K562 (cell line): Measurements from ENCODE around the gene SOWAHD. TPM values are rescaled to one million over a fixed set of nuclear protein-coding genes. Genes with fewer than 3 reads are reported as not detected.

ENCODE experiments used
- ATAC-seq: fragments of 200-7000 bp; cut with Tn5 transposase; 3 replicates; pipeline ENCODE4 v1.9.1; 2020; ENCODE audit warnings: moderate library complexity
- BruUV-seq: library from RNA; stranded (reverse); fragments of 400-500 nt; replicated peaks from 2 replicates; lab custom pipeline; 2021; lab: Mats Ljungman, UMichigan
- CTCF ChIA-PET: fragments of 300-600 bp; formaldehyde crosslinking; extraction: SDS; loops from one replicate; lab custom pipeline; 2021; ENCODE audit warnings: low intra/inter-chr PET ratio; lab: Yijun Ruan, JAX
- POLR2A ChIA-PET: fragments of 300-600, 350-650 bp; sonication (Branson Sonifier 250); formaldehyde crosslinking; extraction: SDS; loops from one replicate; lab custom pipeline; 2021; ENCODE audit warnings: antibody characterized with exemption, inconsistent platforms; lab: Yijun Ruan, JAX
- DNase-seq, 4 experiments: peaks; one replicate each; pipeline versions ENCODE4 v3.0.0 to v3.0.0-alpha.2; 2011 to 2018; ENCODE audit warnings: low spot score in 3 of 4, mixed read lengths in 3 of 4; ENCODE audit errors: extremely low read depth in 1 of 4
- FAIRE-seq: peaks from 2 replicates; lab custom pipeline; 2011; peaks lifted over from hg19 to GRCh38; lab: Jason Lieb, UNC
- H2AFZ ChIP-seq: 2 replicates; pipeline ENCODE4 v1.6.0; 2011; ENCODE audit warnings: low read depth, low read length, control low read depth, inconsistent platforms
- H3K27ac ChIP-seq: fragments of 200-600 bp; 3 replicates; pipeline ENCODE4 v1.8.0; 2011; ENCODE audit warnings: low read depth, mild to moderate bottlenecking, control low read depth, inconsistent platforms, low read length, moderate library complexity, mixed read lengths; ENCODE audit errors: extremely low read depth
- H3K27me3 ChIP-seq, 2 experiments: fragments of 300-600 bp in 1 of 2; 2 replicates in 1 of 2; 3 replicates in 1 of 2; pipeline versions ENCODE4 v1.6.0 to v1.8.0; 2011; ENCODE audit warnings: inconsistent platforms in 2 of 2, low read length in 2 of 2, mild to moderate bottlenecking in 1 of 2, mixed read lengths in 1 of 2, moderate library complexity in 1 of 2; ENCODE audit not compliant: control insufficient read depth in 2 of 2, insufficient read depth in 2 of 2
- H3K36me3 ChIP-seq: fragments of 300-600 bp; 3 replicates; pipeline ENCODE4 v1.8.0; 2011; ENCODE audit warnings: mild to moderate bottlenecking, low read length, inconsistent platforms; ENCODE audit not compliant: control insufficient read depth, insufficient read depth
- H3K4me1 ChIP-seq, 2 experiments: fragments of 200-600 bp in 1 of 2; replicated peaks in 1 of 2; 2 replicates in 1 of 2; 3 replicates in 1 of 2; pipeline versions ENCODE4 v1.5.1 to v1.8.0; 2011; ENCODE audit warnings: inconsistent platforms in 2 of 2, low read length in 2 of 2, mild to moderate bottlenecking in 1 of 2, mixed read lengths in 1 of 2, moderate library complexity in 1 of 2; ENCODE audit not compliant: control insufficient read depth in 2 of 2, insufficient read depth in 2 of 2
- H3K4me2 ChIP-seq: 2 replicates; pipeline ENCODE4 v1.6.1; 2011; ENCODE audit warnings: low read length, control low read depth, inconsistent platforms, mixed read lengths; ENCODE audit not compliant: insufficient read depth
- H3K4me3 ChIP-seq: fragments of 200-600 bp; sonication (generic), shearing (Covaris generic); 2 replicates; pipeline ENCODE4 v1.5.1; 2016; ENCODE audit warnings: control low read depth, inconsistent platforms
- H3K79me2 ChIP-seq: fragments of 200-600 bp; 3 replicates; pipeline ENCODE4 v1.8.0; 2011; ENCODE audit warnings: low read length, inconsistent platforms; ENCODE audit not compliant: control insufficient read depth, insufficient read depth
- H3K9ac ChIP-seq, 2 experiments: 2 replicates each; pipeline versions ENCODE4 v1.6.0 to v1.6.1; 2011; ENCODE audit warnings: low read depth in 2 of 2, low read length in 2 of 2, control low read depth in 1 of 2, inconsistent platforms in 1 of 2, mild to moderate bottlenecking in 1 of 2, mixed read lengths in 1 of 2; ENCODE audit not compliant: insufficient read depth in 1 of 2
- H3K9me1 ChIP-seq: one replicate; pipeline ENCODE4 v1.6.0; 2011; ENCODE audit warnings: inconsistent platforms, mild to moderate bottlenecking, low read length, moderate library complexity; ENCODE audit not compliant: control insufficient read depth, insufficient read depth
- H3K9me3 ChIP-seq: replicated peaks from 2 replicates; pipeline ENCODE4 v1.5.1; 2011; ENCODE audit warnings: low read depth, low read length, inconsistent platforms; ENCODE audit not compliant: control insufficient read depth, insufficient read depth
- H4K20me1 ChIP-seq: replicated peaks from 2 replicates; pipeline ENCODE4 v1.6.1; 2011; ENCODE audit warnings: low read length, inconsistent platforms, mixed read lengths; ENCODE audit not compliant: control insufficient read depth, insufficient read depth
- BCL6 ChIP-seq: fragments of 250-450 bp; sonication (Bioruptor Pico); IDR thresholded peaks from 2 replicates; pipeline ENCODE4 v1.4.0; 2020
- ESRRB ChIP-seq: fragments of 250-450 bp; sonication (Bioruptor Pico); IDR thresholded peaks from 2 replicates; pipeline ENCODE4 v1.5.0; 2020; ENCODE audit warnings: mild to moderate bottlenecking, moderate library complexity, borderline replicate concordance
- KLF6 ChIP-seq: fragments of 250-450 bp; sonication (Bioruptor Pico); IDR thresholded peaks from 2 replicates; pipeline ENCODE4 v1.4.0; 2020; ENCODE audit warnings: mild to moderate bottlenecking, moderate library complexity, borderline replicate concordance
- RBBP5 ChIP-seq: fragments of 200-600 bp; sonication (generic); IDR thresholded peaks from 2 replicates; pipeline ENCODE4 v1.6.1; 2012; ENCODE audit warnings: borderline replicate concordance, mild to moderate bottlenecking, low read length, control low read depth, inconsistent platforms; ENCODE audit not compliant: insufficient read depth, poor library complexity, severe bottlenecking
- RBFOX2 ChIP-seq: fragments of 200-400 bp; formaldehyde crosslinking; IDR thresholded peaks from 2 replicates; pipeline ENCODE4 v1.6.1; 2017; ENCODE audit warnings: low read depth, mild to moderate bottlenecking, low read length, moderate library complexity
- RBM25 ChIP-seq: fragments of 200-400 bp; formaldehyde crosslinking; IDR thresholded peaks from 2 replicates; pipeline ENCODE4 v1.6.1; 2018; ENCODE audit warnings: low read length, low read depth, moderate library complexity; ENCODE audit not compliant: severe bottlenecking
- U2AF1 ChIP-seq: fragments of 200-400 bp; formaldehyde crosslinking; optimal IDR thresholded peaks from 2 replicates; pipeline ENCODE3; 2017; ENCODE audit warnings: mild to moderate bottlenecking, low read depth, low read length, moderate library complexity
- XRCC5 ChIP-seq: fragments of 200-400 bp; formaldehyde crosslinking; IDR thresholded peaks from 2 replicates; pipeline ENCODE4 v1.6.1; 2017; ENCODE audit warnings: low read depth, mild to moderate bottlenecking, low read length
- ZNF121 ChIP-seq: sonication (generic); formaldehyde crosslinking; conservative IDR thresholded peaks from 2 replicates; pipeline ENCODE4 v1.8.0; 2022; ENCODE audit warnings: missing genetic modification reagents
- ZNF347 ChIP-seq: fragments of 450-650 bp; formaldehyde crosslinking; IDR thresholded peaks from 2 replicates; pipeline ENCODE4 v1.4.0; 2020; ENCODE audit warnings: low read depth, mild to moderate bottlenecking, moderate library complexity
- WGBS: fragments of 100-300 bp; shearing (Covaris generic); methylation state at CpG from one replicate; pipeline ENCODE4 v1.1.6; 2016; ENCODE audit warnings: low coverage, mixed read lengths; ENCODE audit not compliant: insufficient coverage; ENCODE audit errors: missing lambda C conversion rate; 5-methylcytosine and 5-hydroxymethylcytosine counted together
- in situ Hi-C: fragments of 300-500 bp; cut with MboI; formaldehyde crosslinking; loops from 4 replicates; pipeline ENCODE4 v1.15.0; 2018; ENCODE audit warnings: inconsistent platforms, mixed read lengths
- intact Hi-C: fragments of 100-400 bp; cut with micrococcal nuclease; formaldehyde crosslinking; loops from 2 replicates; pipeline ENCODE4 v1.14.2; 2022
- polyA plus RNA-seq, 8 experiments: library from polyadenylated mRNA; depleted of rRNA in 4 of 8; stranded (reverse) in 5 of 8; unstranded in 3 of 8; fragments of >200 nt; fragmentation: Nextera tagmentation in 2 of 8; fragmentation: Illumina TruSeq in 1 of 8; extraction: Ambion mirVana in 2 of 8; extraction: Trizol in 1 of 8; gene quantifications; 2 replicates each; pipeline versions ENCODE4 v1.2.1 to v1.2.3, GENCODE V29; 2011 to 2014; ENCODE audit warnings: inconsistent platforms in 1 of 8, missing spikeins in 1 of 8
- total RNA-seq, 7 experiments: library from RNA; depleted of rRNA in 6 of 7; stranded (reverse); fragments of >200 nt in 6 of 7; fragmentation: Illumina TruSeq in 2 of 7; extraction: Trizol in 2 of 7; gene quantifications; 2 replicates each; pipeline versions ENCODE4 v1.2.1 to v1.2.3, GENCODE V29; 2011 to 2021; ENCODE audit warnings: low replicate concordance in 1 of 7

SOWAHD gene
- total and polyA plus RNA-seq, 9 of the 15 experiments (the other 6 are each of a cell fraction or from before 2014, with no cell fraction given): 0.13 to 0.29 TPM; not detected in 7

- ChIA-PET CTCF (no interaction called here), POLR2A (interaction anchor here (1.0 kb wide), 1 partner anchor 27 kb away, joined by 4 read pairs; the partner anchor contains the start of gene RPL39)
- Histone ChIP-seq H3K4me2 (no peak overlapping the region), H3K79me2 (no peaks in the 10 kb centered on the region), H3K36me3 (no peaks in the 10 kb centered on the region), H2AFZ (no peak overlapping the region), H4K20me1 (no peaks in the 10 kb centered on the region), H3K9me3 (no peaks in the 10 kb centered on the region), H3K4me1 (peaks cover 0 to 10% of the 10 kb centered on the region in 2 experiments; a peak in 3 of 5 replicates), H3K27me3 (no peaks in the 10 kb centered on the region), H3K9ac (no peak overlapping the region), H3K4me3 (no peak overlapping the region), H3K27ac (no peak overlapping the region), H3K9me1 (no peaks in the 10 kb centered on the region)
- ATAC-seq (no peak), FAIRE-seq (no peak), DNase-seq (no peak)
- BruUV-seq: no TSS peak
- intact Hi-C loops: no loop called here
- whole genome bisulfite sequencing: 27% methylated on average over 5 of the region's 6 CpGs
- TF ChIP-seq RBFOX2: no peak
- 0 out of 2 replicates have a peak, but pooled peaks have one; percentile 41 for TF ChIP-seq ZNF121 (CRISPR knock-in tag)
- TF ChIP-seq RBM25: peak; percentile 34
- no peak for TF ChIP-seq ESRRB (CRISPR knock-in tag)
- TF ChIP-seq BCL6: no peak
- no peak for TF ChIP-seq ZNF347 (CRISPR knock-in tag)
- no peak for TF ChIP-seq KLF6 (CRISPR knock-in tag)
- TF ChIP-seq RBBP5: no peak
- TF ChIP-seq XRCC5: no peak
- TF ChIP-seq U2AF1: no peak
- in situ Hi-C loops: loop anchor here (10.0 kb wide), 1 partner anchor 249 kb away; no protein-coding TSS in a partner anchor
These were observed 5.5 kb downstream of the SOWAHD start for GRCh38 chrX:119763836-119764387.
